ENCODE measurements around the gene VAX1.

DNA sequence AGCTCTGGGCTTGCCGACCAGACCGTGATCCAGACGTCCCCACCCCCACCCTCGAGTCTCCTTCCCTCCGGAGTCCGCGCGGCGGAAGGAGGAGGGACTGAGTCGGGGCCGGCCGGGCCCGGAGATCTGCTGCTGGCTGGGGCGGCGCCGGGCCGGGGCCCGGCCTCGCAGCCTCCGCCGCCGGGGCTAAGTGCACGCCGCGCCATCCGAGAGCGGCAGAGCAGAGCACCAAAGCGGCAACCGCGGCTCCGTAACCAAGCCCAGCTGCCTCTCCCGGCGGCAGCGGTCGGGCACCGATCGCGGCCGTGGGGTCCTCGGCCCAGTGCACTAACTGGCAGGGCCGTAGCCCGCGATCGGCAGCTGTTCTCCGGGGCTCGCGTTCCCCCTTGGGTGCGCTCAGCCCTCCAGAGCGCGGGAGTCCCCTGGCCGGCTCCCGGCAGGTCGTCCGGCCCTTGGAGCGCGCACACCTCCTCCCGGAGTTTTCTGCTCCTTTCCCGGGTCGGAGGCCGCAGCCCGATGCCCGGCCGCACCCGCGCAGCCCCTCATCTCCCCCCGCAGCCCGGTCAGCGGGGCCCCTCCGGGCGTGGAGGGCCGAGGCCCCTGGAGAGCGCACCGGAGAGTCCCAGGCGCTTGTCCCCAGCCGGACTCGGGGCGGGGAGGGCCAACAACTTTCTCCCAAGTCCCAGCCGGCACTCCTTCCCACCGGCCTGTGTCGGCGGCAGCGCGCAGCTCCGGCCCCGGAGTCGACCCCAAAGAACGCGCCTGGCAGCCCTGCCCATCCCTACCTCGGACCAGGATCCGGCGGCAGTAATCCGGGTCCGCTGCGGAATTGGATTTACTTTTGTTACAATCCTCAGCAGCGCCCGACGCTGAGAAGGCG, 799 bp downstream of the VAX1 start:
- TF ChIP-seq SUZ12 (IDR thresholded peaks at IDR 0.05; ENCODE audit: extremely low read depth, insufficient read depth, insufficient read length) (no peak), ZNF274 (IDR thresholded peaks at IDR 0.05; ENCODE audit: low read depth, low read length) (no peak), YY1 (IDR thresholded peaks at IDR 0.05; ENCODE audit: insufficient read depth, insufficient read length) (no peak)
